Measurements from ENCODE around the gene PCBD2. TPM values are rescaled to one million over a fixed set of nuclear protein-coding genes. Genes with fewer than 3 reads are reported as not detected.

PCBD2 gene
- total and polyA plus RNA-seq, 2 of the 8 experiments (the other 6 are each of a cell fraction or from before 2014, with no cell fraction given): 4.8 to 10.3 TPM

DNA sequence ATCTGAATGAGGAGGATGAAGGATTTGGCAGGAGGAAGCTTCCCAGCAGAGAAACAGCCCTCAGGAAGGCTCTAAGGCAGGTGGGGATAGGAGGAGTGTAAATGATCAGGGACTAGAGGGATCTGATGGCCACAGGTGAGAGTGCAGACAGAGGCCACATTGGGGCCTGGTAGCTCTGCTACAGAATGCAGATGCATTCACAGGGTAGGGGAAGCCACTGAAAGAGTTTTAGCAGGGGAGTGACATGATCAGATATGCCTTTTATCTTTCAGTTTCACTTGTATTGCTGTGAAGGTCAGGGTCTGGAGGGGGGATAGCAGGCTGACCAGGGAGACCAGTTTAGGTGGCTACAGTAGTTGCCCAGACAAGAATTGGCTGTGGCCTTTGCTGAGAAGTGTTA is 27.8 kb upstream of the PCBD2 start:
- no peak overlapping the region for H3K18ac ChIP-seq (ENCODE audit: extremely low read depth, low read length)
- H2AK5ac ChIP-seq (ENCODE audit: low read depth, low read length): no peak overlapping the region
- no peaks in the 10 kb centered on the region for H3K27me3 ChIP-seq (replicated peaks in 1 of 4; ENCODE audit: control insufficient read depth in 3 of 4, extremely low read depth in 1 of 4, insufficient read depth in 3 of 4, low read length in 3 of 4)
- no peak overlapping the region for H2AFZ ChIP-seq (ENCODE audit: low read length)
- no peaks in the 10 kb centered on the region for H3K9me3 ChIP-seq (ENCODE audit: insufficient read depth in 2 of 2, low read depth in 1 of 2, low read length in 1 of 2)
- peaks cover 9% of the 10 kb centered on the region for H3K23me2 ChIP-seq (ENCODE audit: low read depth, low read length)
- H3K36me3 ChIP-seq (ENCODE audit: control insufficient read depth in 2 of 4, insufficient read depth in 4 of 4, low read length in 3 of 4): no peaks in the 10 kb centered on the region
- CTCF ChIA-PET (ENCODE audit: partially characterized antibody): no interaction called here
- H3K56ac ChIP-seq (replicated peaks; ENCODE audit: insufficient read length, low read depth, low read length): no peak overlapping the region
- H2BK5ac ChIP-seq (ENCODE audit: low read depth, low read length): 0 out of 2 replicates have a peak overlapping the region, but pooled peaks have one; percentile 9
- 0 out of 2 replicates have a peak overlapping the region, but pooled peaks have one; percentile 29 for H2BK15ac ChIP-seq (ENCODE audit: low read length)
- H3K4me2 ChIP-seq (ENCODE audit: insufficient read depth in 1 of 2, low read depth in 2 of 2, low read length in 2 of 2): no peak overlapping the region
- POLR2A ChIA-PET (ENCODE audit: partially characterized antibody): interaction anchor here (1.2 to 5.6 kb wide), 3 partner anchors 8 to 139 kb away, joined by 3 to 54 read pairs (median 5); partner anchors contain the start of genes CAMLG and PCBD2
- no peaks in the 10 kb centered on the region; a peak in 2 of 4 replicates for H3K79me2 ChIP-seq (ENCODE audit: control insufficient read depth in 1 of 2, insufficient read depth in 2 of 2, low read length in 2 of 2)
- no peak overlapping the region for H2BK120ac ChIP-seq (replicated peaks; ENCODE audit: low read depth, low read length)
- H4K8ac ChIP-seq (ENCODE audit: extremely low read depth, insufficient read depth, low read length): no peak overlapping the region
- H2BK12ac ChIP-seq (ENCODE audit: low read depth, low read length): no peak overlapping the region
- H3K14ac ChIP-seq (ENCODE audit: insufficient read length): no peak overlapping the region
- H3K23ac ChIP-seq (ENCODE audit: insufficient read length): no peak overlapping the region
- no peaks in the 10 kb centered on the region for H4K20me1 ChIP-seq (replicated peaks in 1 of 2; ENCODE audit: control insufficient read depth in 1 of 2, insufficient read depth in 2 of 2, low read length in 2 of 2)
- DNase-seq (ENCODE audit: low read depth in 1 of 2, low spot score in 2 of 2) (no peak), FAIRE-seq (no peak)
- H3K27ac ChIP-seq (ENCODE audit: low read depth, low read length): no peak overlapping the region
- H3K79me1 ChIP-seq (ENCODE audit: low read depth, low read length): 0 out of 2 replicates have a peak, but pooled peaks cover 3% of the 10 kb centered on the region
- no peak overlapping the region for H2BK20ac ChIP-seq (ENCODE audit: low read length)
- no peak overlapping the region for H3K4ac ChIP-seq (replicated peaks; ENCODE audit: insufficient read length, low read depth, low read length)
- H4K5ac ChIP-seq (ENCODE audit: insufficient read length, low read depth, low read length): no peak overlapping the region
- no peak for TF ChIP-seq RFX5 (IDR thresholded peaks at IDR 0.05; ENCODE audit: borderline replicate concordance, low read depth, low read length)
- no peak for TF ChIP-seq SIX5 (IDR thresholded peaks at IDR 0.05; ENCODE audit: low read depth, low read length)
- TF ChIP-seq RNF2 (IDR thresholded peaks at IDR 0.05; ENCODE audit: borderline replicate concordance, low read depth, low read length, missing control alignments, poor library complexity, severe bottlenecking): no peak
- TF ChIP-seq SAP30 (IDR thresholded peaks at IDR 0.05; ENCODE audit: insufficient read depth, insufficient replicate concordance, low read length): no peak
- no peak for TF ChIP-seq RAD21 (IDR thresholded peaks at IDR 0.05 in 1 of 2, conservative IDR thresholded peaks at IDR 0.05 in 1 of 2; ENCODE audit: low read depth in 2 of 2, low read length in 2 of 2)
- H4K91ac ChIP-seq (replicated peaks; ENCODE audit: insufficient read length, low read length): no peak overlapping the region
- H3K9ac ChIP-seq (replicated peaks in 1 of 4; ENCODE audit: extremely low read depth in 1 of 4, low read depth in 3 of 4, low read length in 3 of 4): no peak overlapping the region
- peaks cover 0 to 12% (median 8%) of the 10 kb centered on the region in 4 experiments; a peak in 6 of 7 replicates for H3K4me1 ChIP-seq (replicated peaks in 1 of 4; ENCODE audit: control insufficient read depth in 3 of 4, insufficient read depth in 4 of 4, low read length in 3 of 4)
- no peak overlapping the region for H3K4me3 ChIP-seq (ENCODE audit: extremely low read depth in 1 of 4, insufficient read depth in 2 of 4, low read depth in 3 of 4, low read length in 4 of 4)
